Choroid plexus epithelial cell (primary cell): ENCODE results near the gene ITPR3.
"Not testable (repeated sequence)": the region's sequence is repeated elsewhere in the genome, so short reads cannot be mapped to it uniquely, and the experiment has no call there.

Experiments
- DNase-seq: peaks from one replicate; pipeline ENCODE4 v3.0.0-alpha.2; 2010; ENCODE audit warnings: low read depth
- H3K4me3 ChIP-seq: 2 replicates; pipeline ENCODE4 v1.5.1; 2011; ENCODE audit warnings: low read depth, mild to moderate bottlenecking, control low read depth, low read length, moderate library complexity
- TF ChIP-seq, protein P1 (sequence below): conservative IDR thresholded peaks from 2 replicates; pipeline ENCODE4 v1.5.1; 2011; ENCODE audit warnings: low read depth, mild to moderate bottlenecking, control low read depth, inconsistent platforms, low read length, moderate library complexity

The ITPR3 gene

DNA sequence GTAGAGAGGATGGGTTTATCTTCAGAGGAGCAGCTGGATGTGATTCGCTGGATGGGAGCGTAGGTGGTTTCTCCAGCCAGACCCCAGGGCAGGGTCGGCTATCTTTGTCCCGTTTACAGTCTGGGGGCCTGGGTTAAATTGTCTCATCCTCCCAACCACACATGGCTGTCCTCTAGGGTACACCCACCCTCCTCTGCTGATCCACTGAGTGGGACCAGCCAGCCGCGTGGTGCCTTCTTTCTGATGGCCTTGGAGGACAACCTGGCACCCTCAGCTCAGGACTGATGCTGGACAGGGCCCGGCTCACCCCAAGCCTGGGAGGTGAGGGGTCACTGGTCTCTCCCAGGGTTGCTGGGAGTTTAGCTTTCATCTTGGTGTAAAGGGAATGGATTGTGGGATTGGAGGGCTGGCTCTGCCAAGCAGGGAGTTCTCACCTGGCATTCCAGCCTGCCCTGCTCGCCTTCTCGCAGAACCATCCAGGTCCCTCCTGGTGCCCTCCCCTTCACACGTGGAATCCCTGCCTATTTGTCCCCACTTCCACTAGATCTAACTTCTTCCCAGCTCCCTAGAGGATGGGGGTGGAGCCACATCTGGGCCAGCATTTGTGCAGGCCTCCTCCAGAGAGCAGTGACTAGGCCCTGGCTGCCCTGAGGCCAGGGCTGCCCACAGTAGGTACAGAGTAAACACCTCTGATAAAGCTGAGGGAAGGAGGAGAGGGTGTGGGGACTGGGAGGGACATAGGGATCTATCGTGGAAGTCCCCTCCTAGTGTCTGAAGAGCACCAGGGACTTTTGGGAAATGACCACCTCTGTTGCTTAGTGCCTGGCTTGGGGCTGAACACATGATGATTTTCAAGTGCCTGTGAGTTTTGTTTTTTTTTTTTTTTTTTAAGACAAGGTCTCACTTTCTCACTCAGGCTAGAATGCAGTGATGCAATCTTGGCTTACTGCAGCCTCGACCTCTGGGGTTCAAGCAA is 1.6 kb downstream of the ITPR3 start:
- DNase-seq, result peak; percentile 39
- TF ChIP-seq, protein P1, sequence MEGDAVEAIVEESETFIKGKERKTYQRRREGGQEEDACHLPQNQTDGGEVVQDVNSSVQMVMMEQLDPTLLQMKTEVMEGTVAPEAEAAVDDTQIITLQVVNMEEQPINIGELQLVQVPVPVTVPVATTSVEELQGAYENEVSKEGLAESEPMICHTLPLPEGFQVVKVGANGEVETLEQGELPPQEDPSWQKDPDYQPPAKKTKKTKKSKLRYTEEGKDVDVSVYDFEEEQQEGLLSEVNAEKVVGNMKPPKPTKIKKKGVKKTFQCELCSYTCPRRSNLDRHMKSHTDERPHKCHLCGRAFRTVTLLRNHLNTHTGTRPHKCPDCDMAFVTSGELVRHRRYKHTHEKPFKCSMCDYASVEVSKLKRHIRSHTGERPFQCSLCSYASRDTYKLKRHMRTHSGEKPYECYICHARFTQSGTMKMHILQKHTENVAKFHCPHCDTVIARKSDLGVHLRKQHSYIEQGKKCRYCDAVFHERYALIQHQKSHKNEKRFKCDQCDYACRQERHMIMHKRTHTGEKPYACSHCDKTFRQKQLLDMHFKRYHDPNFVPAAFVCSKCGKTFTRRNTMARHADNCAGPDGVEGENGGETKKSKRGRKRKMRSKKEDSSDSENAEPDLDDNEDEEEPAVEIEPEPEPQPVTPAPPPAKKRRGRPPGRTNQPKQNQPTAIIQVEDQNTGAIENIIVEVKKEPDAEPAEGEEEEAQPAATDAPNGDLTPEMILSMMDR, result no peak
- no peak overlapping the region for H3K4me3 ChIP-seq

DNA sequence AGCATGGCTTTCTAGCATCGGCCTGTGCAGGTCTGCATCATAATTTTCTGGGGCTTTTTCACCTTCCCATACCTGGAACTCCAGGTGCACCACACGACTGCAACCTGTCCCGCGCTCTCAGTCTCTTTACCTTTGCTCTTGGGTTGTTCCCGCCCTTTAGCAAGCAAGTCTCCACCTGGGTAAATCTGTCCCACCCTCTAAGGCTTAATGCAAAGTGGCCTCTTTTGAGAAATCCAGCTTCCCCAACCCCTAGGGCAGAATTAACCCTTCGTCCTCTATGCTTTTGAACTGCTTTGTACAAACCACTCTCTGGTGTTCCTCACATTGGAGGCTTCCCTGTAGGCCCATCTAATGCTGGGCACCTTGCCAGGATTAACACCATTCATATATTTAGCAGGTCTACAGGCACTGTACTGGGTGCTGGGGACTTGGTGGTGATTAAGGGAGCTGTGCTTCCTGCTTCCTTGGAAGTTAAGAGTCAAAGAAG is 2.8 kb downstream of the ITPR3 start:
- TF ChIP-seq, protein P1, result no peak

DNA sequence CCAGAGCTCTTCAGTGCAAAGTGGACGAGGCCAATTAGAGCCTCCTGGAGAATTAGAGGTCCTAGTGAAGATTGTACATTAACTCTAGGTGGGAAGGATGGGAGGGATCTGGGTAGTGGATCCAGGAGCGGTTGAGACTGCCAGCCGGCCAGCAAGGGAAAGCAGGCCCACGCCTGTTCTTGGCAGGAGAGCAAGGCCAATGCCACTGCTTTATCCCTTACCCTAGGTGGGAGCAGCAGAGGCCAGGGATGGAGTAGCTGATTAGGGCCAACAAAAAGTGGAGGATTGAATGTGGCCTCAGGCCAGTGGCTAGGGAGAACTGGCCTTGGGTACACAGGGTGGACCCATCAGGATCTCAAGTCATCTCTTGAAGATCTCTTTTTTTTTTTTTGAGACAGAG is 3.7 kb downstream of the ITPR3 start:
- DNase-seq, result no peak
- TF ChIP-seq, protein P1, result no peak
- H3K4me3 ChIP-seq, result no peak overlapping the region

More for the DNA sequence above, 2.8 kb downstream of the ITPR3 start:
- no peak for DNase-seq
- no peak overlapping the region for H3K4me3 ChIP-seq

DNA sequence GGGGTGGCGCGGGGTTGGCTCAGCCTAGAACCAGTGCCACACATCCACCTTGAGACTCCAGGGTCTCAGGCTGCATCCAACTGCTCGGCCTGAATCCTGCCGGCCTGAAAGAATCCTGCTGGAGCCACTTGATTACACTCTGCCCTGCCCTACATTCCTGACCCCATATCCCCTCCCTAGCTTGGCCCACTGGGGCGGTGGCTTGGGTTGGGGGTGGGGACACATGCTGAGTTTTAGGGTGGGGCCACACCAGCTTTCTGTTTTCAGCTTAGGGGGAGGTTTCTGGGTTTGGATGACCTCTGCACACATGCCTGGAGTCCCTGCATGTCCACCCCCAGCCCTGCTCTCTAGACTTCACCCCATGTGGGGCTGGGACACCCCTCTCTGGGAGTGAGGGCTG is 6.8 kb downstream of the ITPR3 start:
- TF ChIP-seq, protein P1, result no peak
- DNase-seq, result no peak
- H3K4me3 ChIP-seq, result no peak overlapping the region

DNA sequence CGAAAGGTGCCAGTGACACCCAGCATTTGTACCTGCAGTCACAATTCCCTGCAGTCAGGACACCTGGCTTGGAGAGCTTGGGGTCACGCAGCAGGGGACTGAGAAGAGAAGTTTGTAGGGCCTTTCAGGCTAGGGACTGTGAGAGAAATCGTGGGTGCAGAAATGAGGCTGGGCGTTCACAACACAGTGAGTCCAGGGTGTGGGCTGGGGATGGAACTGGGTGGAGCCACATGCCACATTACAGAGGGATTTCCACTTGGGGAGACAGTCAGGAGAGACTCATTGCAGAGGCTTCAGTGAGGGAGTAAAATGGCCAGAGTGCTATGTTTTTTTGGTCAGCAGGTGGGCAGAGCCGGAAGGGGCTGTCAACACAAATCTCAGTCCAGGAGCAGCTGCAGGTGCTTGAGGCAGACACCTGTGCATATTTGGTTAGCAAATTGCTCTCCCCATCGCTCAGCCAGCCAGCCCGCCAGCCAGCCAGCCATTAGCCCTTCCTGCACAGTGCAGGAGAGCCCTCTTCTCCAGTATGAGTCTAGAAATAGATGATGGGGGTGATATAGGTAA is 7.4 kb downstream of the ITPR3 start:
- TF ChIP-seq, protein P1, result no peak
- no peak overlapping the region for H3K4me3 ChIP-seq
- no peak for DNase-seq

DNA sequence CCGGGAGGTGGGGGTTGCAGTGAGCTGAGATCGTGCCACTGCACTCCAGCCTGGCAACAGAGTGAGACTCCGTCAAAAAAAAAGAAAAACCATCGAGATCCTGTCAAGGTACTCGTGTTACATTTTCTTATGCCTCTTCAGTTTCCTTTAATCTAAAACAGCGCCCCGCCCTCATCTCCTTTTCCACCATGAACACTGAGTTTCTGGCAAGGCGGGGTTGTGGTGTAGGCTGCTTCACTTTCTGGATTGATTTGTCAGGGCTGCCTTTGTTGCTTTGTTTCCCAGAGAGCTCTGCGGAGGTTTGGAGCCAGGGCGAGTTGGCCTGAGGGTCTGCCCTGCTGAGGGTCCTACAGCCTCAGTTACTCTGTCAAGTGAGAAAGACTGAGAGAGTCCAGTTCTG is 8.9 kb downstream of the ITPR3 start:
- no peak overlapping the region for H3K4me3 ChIP-seq
- TF ChIP-seq, protein P1, result no peak
- no peak for DNase-seq

DNA sequence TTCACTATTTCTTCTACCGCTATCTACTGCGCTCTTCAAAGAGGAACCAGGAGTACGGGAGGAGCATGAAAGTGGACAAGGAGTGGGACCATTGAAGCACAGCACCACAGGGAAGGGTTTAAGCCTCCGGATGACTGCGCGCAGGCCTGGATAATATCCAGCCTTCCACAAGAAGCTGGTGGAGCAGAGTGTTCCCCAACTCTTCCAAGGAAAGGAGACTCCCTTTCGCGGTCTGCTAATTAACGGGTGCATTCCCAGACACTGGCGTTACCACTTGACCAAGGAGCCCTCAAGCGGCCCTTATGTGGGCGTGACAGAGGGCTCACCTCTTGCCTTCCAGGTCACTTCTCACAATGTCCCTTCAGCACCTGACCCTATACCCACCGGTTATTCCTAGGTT is 10.4 kb downstream of the ITPR3 start:
- not testable (repeated sequence) for H3K4me3 ChIP-seq, DNase-seq
